ENCODE results near the gene SLC1A7. TPM values are rescaled to one million over a fixed set of nuclear protein-coding genes. Genes with fewer than 3 reads are reported as not detected.

The SLC1A7 gene
- total RNA-seq, 2 experiments from 2014 or later = not detected

DNA sequence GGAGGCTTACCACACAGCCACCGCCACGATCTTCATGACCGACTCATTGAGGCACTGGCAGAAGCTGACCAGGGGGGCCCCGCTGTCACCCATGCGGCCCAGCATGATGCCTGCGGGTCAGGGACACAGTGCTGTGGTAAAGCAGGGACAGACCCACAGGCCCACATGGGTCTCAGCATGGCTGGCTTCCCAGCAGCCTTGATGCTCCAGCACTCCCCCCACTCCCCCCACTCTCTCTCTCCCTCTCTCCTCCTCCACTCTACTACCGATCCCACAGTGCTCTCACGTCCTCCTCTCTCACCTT, 49.0 kb downstream of the SLC1A7 start:
- ATAC-seq (no peak), DNase-seq (no peak)
- H3K27ac Mint-ChIP-seq = no peak overlapping the region
- no peaks in the 10 kb centered on the region for H3K9me3 Mint-ChIP-seq (ENCODE audit: low read depth)
- H3K27me3 Mint-ChIP-seq = no peaks in the 10 kb centered on the region
- intact Hi-C loops (cut with DNase I, micrococcal nuclease) = no loop called here
- H3K36me3 Mint-ChIP-seq (ENCODE audit: low read depth) = no peaks in the 10 kb centered on the region
- H3K4me3 Mint-ChIP-seq = no peak overlapping the region
- ChIA-PET CTCF (interaction anchor here (0.7 to 0.8 kb wide), 2 partner anchors 18 to 45 kb away, joined by 3 to 5 read pairs; no protein-coding TSS in a partner anchor), POLR2A (no interaction called here)
- no peaks in the 10 kb centered on the region for H3K4me1 Mint-ChIP-seq

DNA sequence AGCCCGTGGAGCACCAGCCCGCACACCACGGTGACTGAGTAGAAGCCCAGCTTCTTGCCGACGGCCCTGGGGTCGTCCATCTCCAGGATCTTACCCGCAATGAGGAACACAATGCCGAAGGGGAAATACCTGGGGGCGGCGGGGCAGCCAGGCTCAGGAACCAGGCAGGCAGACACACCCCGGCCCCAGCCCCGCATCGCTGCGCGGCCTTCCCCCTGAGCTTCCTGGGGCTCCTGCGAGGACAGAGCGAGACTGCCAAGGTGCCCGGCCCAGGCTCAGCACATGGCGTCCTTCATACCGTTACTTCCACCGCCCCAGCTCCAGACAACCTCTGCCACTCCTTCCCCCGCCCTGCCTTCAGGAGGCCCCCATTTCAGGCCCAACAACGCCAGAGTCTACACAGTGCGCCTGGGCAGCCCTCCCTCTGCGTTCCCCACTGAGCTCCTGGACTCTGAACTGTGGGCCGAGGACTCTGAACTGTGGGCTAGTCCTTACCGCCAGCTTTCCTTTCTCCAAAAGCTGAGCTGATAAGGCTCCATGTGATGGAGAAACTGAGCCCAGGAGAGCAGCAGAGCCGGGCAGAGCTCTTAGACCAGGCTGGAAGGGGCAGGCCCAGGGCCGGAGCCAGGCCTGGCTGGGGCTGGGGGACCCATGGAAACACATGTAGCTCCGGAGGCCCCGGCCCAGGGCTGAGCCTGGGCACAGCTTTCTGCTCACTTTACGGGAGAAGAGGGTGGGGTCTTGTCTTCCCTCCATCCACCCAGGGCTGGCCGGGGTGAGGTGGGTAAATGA, 49.6 kb downstream of the SLC1A7 start:
- H3K4me3 Mint-ChIP-seq = no peak overlapping the region
- POLR2A ChIA-PET = no interaction called here
- intact Hi-C loops (cut with DNase I, micrococcal nuclease) = no loop called here
- no peak for DNase-seq
- ATAC-seq = no peak
- no peaks in the 10 kb centered on the region for H3K9me3 Mint-ChIP-seq (ENCODE audit: low read depth)
- CTCF ChIA-PET = interaction anchor here (0.7 kb wide), 1 partner anchor 44 kb away, joined by 5 read pairs; no protein-coding TSS in a partner anchor
- H3K27ac Mint-ChIP-seq = no peak overlapping the region
- no peaks in the 10 kb centered on the region for H3K27me3 Mint-ChIP-seq
- H3K36me3 Mint-ChIP-seq (ENCODE audit: low read depth) = no peaks in the 10 kb centered on the region
- H3K4me1 Mint-ChIP-seq = no peaks in the 10 kb centered on the region

DNA sequence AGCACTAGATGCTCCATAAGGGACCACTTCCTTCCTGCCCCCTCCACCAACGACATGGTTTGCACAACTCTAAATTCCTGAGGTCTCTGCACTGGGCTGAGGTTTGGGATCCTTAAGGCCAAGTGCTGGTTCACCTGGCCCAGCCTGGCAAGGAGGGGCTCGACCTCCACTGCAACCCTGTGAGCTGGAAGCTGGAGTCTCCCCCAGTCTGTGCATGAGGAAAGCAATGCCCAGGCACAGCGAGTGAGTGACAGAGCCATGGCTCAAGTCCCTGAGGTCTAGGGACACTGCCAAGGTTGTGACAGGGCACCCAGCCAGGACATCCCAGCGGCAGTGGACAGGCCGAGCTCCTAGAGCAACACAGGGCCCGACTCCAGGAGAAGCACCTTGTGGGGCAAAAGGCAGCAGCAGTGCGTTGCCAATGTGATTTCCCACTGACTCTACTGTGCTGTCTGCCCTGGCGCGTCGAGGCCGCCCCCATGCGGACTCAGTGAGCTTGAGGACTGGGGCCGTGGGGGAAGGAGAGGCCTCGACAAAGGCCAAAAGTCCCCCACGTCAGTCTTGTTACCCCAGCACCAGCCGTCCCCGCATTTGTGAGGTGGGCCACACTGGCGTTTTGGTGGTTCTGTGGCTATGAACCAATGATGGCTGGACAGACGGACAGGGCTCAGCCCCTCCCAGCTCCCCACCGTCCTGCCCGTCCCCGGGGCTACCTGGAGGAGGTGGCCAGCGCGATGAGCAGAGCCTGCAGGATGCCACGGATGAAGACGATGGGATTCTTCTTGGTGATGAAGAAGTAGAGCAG, 50.4 kb downstream of the SLC1A7 start:
- H3K27ac Mint-ChIP-seq = no peak overlapping the region
- ATAC-seq (no peak), DNase-seq (no peak)
- H3K36me3 Mint-ChIP-seq (ENCODE audit: low read depth) = no peaks in the 10 kb centered on the region
- POLR2A ChIA-PET = no interaction called here
- intact Hi-C loops (cut with DNase I, micrococcal nuclease) = no loop called here
- CTCF ChIA-PET = no interaction called here
- no peak overlapping the region for H3K4me3 Mint-ChIP-seq
- H3K27me3 Mint-ChIP-seq = no peaks in the 10 kb centered on the region
- H3K4me1 Mint-ChIP-seq = no peaks in the 10 kb centered on the region
- H3K9me3 Mint-ChIP-seq (ENCODE audit: low read depth) = no peaks in the 10 kb centered on the region

DNA sequence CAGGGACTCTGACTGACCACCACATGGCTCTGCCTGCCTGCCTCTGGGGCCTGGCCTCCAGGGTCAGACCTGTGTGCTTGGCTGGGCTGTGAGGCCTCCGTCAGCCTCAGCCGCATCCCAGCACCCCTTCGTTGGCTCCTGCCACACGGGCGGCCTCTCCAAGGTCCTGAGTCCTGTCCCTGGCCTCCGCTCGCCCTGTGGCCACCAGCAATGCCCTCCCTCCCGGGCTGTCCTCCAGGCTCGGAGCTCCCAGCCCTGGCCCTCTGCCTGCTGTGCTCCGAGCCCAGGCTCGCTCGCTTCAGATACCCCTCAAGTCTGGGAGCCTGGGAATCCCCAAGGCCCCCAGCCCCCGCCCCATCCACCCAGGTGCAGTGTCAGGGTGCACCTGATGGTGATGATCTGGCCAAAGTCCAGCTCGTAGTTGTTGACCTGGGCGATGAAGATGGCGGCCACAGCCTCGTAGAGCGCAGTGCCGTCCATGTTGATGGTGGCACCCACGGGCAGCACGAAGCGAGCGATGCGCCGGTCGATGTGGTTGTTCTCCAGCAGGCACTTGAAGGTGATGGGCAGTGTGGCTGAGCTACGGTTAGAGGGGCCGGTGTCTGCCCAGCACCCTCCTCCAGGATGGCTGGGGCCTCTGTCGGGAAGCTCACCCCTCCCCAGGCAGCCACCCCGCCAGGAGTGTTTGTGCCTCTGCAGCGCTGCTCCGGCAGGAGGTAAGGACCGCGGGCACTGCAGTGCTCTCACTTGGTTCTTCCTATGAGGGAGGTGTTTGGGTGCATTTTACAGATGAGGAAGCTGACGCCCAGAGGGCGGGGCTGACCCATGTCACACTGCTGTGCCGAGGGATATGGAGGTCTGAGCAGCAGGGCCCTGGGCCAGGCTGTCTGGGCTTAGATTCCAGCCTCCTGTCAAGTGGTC, 52.0 kb downstream of the SLC1A7 start:
- ChIA-PET POLR2A (interaction anchor here (0.5 kb wide), 1 partner anchor 168 kb away, joined by 3 read pairs; no protein-coding TSS in a partner anchor), CTCF (interaction anchor here (0.6 to 1.0 kb wide), 4 partner anchors 36 to 1399 kb away, joined by 3 to 5 read pairs (median 3); no protein-coding TSS in a partner anchor)
- DNase-seq = no peak
- Mint-ChIP-seq H3K4me1 (no peaks in the 10 kb centered on the region), H3K9me3 (ENCODE audit: low read depth) (no peaks in the 10 kb centered on the region), H3K27ac (no peak overlapping the region), H3K4me3 (no peak overlapping the region), H3K36me3 (ENCODE audit: low read depth) (no peaks in the 10 kb centered on the region), H3K27me3 (no peaks in the 10 kb centered on the region)
- ATAC-seq = no peak
- intact Hi-C loops (cut with DNase I, micrococcal nuclease) = no loop called here

DNA sequence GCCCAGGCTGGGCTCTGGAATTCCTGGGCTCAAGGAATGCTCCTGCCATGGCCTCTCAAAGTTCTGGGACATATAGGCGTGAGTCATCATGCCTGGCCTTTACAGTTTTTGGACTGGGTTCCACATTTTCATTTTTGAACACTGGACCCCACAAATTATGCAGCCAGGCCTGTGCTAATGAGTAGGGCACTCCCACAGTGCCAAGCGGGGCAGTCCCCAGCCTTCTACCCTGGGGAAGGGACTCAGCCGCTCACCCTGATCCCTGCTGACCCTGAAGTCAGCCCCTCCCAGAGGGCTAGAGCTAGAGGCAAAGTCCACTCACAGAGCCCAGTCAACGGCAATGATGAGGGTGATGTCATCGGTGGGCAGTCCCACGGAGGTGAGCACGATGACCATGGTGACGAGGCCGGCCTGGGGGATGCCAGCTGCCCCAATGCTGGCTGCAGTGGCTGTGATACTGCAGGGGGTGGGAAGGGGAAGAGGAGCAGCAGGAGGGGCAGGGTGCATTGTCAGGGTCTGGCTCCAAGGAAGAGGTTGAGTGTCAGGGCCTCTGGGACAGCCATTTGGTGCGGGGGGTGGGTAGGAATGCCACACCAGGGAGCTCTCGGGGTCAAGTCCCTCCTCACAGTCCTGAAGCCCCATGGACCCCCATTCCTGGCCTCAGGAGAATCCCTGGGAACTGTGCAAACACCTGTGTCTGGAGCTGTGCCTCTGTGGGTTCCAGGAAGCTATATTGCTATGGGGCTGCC, 52.8 kb downstream of the SLC1A7 start:
- Mint-ChIP-seq H3K27me3 (no peaks in the 10 kb centered on the region), H3K4me1 (no peaks in the 10 kb centered on the region), H3K27ac (no peak overlapping the region), H3K9me3 (ENCODE audit: low read depth) (no peaks in the 10 kb centered on the region), H3K36me3 (ENCODE audit: low read depth) (no peaks in the 10 kb centered on the region), H3K4me3 (no peak overlapping the region)
- POLR2A ChIA-PET = no interaction called here
- DNase-seq = no peak
- intact Hi-C loops (cut with DNase I, micrococcal nuclease) = no loop called here
- CTCF ChIA-PET = no interaction called here
- ATAC-seq = no peak

DNA sequence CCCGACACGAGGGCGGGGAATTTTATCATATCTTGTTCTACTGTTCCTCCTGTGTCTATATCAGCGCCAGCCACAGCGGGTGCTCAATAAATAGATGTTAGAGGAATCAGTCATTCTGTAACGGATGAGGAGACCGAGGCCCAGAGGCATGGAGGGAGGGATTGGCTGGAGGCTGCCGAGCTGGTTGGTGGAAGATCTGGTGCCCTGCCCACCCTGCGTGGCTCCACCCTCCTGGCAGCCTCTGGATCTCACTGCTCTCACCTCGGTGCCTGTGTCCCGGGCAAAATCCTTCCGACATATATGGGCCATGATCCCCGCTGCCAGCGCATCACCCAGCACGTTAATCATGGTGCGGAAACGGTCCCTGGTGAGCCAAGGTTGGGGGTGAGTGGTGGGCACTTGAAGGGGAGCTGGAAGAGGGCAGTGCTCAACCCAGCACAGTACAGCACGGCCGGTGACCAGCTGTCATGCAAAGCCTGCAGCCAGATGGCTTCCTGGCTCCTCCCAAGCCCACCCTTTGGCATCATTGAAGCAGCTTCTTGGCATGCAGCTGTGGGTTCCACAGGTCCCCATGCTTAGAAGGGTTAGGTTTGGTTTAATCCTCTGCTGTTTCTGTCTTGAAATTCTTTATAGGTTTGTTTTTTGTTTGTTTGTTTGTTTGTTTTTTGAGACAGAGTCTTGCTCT, 53.7 kb downstream of the SLC1A7 start:
- ATAC-seq = no peak
- H3K4me1 Mint-ChIP-seq = no peaks in the 10 kb centered on the region
- ChIA-PET POLR2A (no interaction called here), CTCF (interaction anchor here (0.7 kb wide), 1 partner anchor 91 kb away, joined by 3 read pairs; no protein-coding TSS in a partner anchor)
- no peak overlapping the region for H3K4me3 Mint-ChIP-seq
- H3K9me3 Mint-ChIP-seq (ENCODE audit: low read depth) = no peaks in the 10 kb centered on the region
- H3K27ac Mint-ChIP-seq = no peak overlapping the region
- H3K27me3 Mint-ChIP-seq = no peaks in the 10 kb centered on the region
- no peaks in the 10 kb centered on the region for H3K36me3 Mint-ChIP-seq (ENCODE audit: low read depth)
- no peak for DNase-seq
- intact Hi-C loops (cut with DNase I, micrococcal nuclease) = no loop called here

DNA sequence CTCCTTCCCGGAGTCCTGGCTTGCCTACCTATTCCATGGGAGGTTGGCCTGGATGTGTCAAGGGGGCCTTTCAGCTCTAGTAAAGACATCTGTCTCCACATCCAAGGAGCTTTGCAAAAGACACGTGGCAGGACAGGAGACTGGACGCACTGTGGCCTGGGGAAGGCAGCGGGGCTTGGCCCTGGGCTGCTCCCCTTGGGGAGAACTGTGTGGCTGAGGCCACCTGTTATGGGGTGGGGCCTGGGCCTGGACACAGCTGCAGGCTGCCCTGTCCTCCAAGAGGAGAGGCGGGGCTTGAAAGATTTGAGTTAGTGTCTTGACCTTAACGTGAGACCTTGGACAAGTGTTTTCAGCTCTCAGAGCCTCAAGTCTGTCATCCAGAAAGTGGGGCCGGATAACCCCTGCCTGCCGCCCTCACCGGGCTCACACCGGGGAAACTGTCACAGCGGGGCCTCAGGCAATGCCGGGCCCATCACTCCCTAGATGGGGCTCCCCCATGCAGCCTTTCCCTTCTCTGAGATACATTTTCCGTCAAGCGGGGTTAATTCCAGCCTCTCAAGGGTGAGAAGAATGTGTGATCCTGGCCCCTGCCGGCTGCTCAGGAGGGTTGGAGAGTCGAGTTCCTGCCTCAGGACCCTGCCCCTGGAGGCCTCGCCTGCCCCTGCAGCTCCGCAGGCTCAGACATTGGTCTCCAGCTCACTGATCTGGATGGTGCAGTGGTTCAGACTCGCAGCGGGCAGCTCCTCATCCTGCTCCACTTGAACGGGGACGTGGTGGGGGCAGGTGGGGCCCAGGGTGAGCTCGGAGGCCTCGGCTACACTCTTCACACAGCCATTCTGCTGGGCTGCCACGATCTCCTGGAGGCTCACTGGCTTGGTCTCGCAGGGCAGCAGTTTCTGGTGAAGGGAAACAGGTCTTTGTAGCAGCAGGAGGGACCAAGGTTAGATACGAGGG, 54.8 kb downstream of the SLC1A7 start:
- CTCF ChIA-PET = interaction anchor here (0.7 kb wide), 1 partner anchor 92 kb away, joined by 3 read pairs; no protein-coding TSS in a partner anchor
- ATAC-seq (no peak), DNase-seq (no peak)
- Mint-ChIP-seq H3K9me3 (ENCODE audit: low read depth) (no peaks in the 10 kb centered on the region), H3K36me3 (ENCODE audit: low read depth) (no peaks in the 10 kb centered on the region), H3K4me3 (no peak overlapping the region), H3K4me1 (no peaks in the 10 kb centered on the region), H3K27ac (no peak overlapping the region), H3K27me3 (no peaks in the 10 kb centered on the region)
- POLR2A ChIA-PET = no interaction called here
- intact Hi-C loops (cut with DNase I, micrococcal nuclease) = no loop called here

DNA sequence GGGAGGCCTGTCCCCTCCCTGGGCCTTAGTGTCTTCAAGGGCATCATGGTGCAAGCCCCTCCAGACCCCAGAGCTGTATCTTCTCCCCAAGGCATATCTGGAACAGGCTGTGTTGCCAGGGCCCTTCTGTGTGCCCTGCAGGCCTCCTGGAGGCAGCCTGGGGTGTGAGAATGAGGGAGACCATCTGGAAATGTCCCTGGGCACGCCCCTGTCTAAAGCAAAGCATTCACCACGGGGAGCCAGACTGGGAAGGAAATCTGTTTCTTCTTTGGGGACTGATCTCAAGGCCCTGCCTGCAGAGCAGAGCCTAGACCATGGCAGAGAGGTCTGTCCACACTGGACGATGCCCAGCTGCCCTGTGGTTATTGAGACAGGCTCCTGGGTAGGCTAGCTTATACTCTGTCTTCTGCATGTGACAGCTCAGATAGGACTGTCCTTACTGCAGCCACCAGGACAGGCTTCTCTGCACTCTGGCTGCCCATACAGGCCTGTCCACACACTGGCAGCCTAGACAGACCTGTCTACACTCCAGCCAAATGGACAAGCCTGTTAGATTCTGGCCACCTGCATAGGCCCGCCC, 55.9 kb downstream of the SLC1A7 start:
- CTCF ChIA-PET = interaction anchor here (1.4 kb wide), 1 partner anchor 94 kb away, joined by 4 read pairs; no protein-coding TSS in a partner anchor
- Mint-ChIP-seq H3K9me3 (ENCODE audit: low read depth) (no peaks in the 10 kb centered on the region), H3K4me1 (no peaks in the 10 kb centered on the region), H3K27me3 (no peaks in the 10 kb centered on the region), H3K36me3 (ENCODE audit: low read depth) (no peaks in the 10 kb centered on the region), H3K4me3 (no peak overlapping the region), H3K27ac (no peak overlapping the region)
- no peak for DNase-seq
- intact Hi-C loops (cut with DNase I, micrococcal nuclease) = no loop called here
- ATAC-seq = no peak
- POLR2A ChIA-PET = no interaction called here

DNA sequence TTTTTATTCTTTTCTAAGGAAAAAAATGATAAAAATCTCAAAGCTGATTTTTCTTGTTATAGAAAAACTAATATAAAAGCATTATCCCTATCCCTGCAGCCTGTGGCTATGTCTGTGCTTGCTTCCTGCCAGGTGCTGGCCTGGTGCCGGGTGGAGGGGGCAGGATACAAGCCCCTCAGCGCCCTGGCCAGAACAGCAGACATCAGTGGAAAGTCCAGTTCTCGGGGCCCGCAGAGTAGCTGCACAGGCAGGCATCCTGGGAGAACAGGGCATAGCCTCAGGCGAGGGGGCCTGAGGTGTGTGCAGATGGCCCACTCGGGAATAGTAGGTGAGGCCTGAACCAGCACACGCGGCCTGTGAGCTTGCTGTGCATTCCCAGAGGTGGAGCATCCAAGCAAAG, 57.0 kb downstream of the SLC1A7 start:
- intact Hi-C loops (cut with DNase I, micrococcal nuclease) = no loop called here
- H3K27ac Mint-ChIP-seq = no peak overlapping the region
- H3K9me3 Mint-ChIP-seq (ENCODE audit: low read depth) = no peaks in the 10 kb centered on the region
- ChIA-PET POLR2A (no interaction called here), CTCF (interaction anchor here (0.8 to 1.4 kb wide), 2 partner anchors 95 to 143 kb away, joined by 3 to 4 read pairs; no protein-coding TSS in a partner anchor)
- no peaks in the 10 kb centered on the region for H3K36me3 Mint-ChIP-seq (ENCODE audit: low read depth)
- no peak overlapping the region for H3K4me3 Mint-ChIP-seq
- H3K27me3 Mint-ChIP-seq = no peaks in the 10 kb centered on the region
- ATAC-seq (no peak), DNase-seq (no peak)
- no peaks in the 10 kb centered on the region for H3K4me1 Mint-ChIP-seq
